ENCODE measurements around the gene STYX. TPM values are rescaled to one million over a fixed set of nuclear protein-coding genes. Genes with fewer than 3 reads are reported as not detected.

STYX gene, protein sequence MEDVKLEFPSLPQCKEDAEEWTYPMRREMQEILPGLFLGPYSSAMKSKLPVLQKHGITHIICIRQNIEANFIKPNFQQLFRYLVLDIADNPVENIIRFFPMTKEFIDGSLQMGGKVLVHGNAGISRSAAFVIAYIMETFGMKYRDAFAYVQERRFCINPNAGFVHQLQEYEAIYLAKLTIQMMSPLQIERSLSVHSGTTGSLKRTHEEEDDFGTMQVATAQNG
- total RNA-seq (2014; rRNA removed; shearing (Covaris generic)) = 20.7 and 28.4 TPM in 2 replicates

DNA sequence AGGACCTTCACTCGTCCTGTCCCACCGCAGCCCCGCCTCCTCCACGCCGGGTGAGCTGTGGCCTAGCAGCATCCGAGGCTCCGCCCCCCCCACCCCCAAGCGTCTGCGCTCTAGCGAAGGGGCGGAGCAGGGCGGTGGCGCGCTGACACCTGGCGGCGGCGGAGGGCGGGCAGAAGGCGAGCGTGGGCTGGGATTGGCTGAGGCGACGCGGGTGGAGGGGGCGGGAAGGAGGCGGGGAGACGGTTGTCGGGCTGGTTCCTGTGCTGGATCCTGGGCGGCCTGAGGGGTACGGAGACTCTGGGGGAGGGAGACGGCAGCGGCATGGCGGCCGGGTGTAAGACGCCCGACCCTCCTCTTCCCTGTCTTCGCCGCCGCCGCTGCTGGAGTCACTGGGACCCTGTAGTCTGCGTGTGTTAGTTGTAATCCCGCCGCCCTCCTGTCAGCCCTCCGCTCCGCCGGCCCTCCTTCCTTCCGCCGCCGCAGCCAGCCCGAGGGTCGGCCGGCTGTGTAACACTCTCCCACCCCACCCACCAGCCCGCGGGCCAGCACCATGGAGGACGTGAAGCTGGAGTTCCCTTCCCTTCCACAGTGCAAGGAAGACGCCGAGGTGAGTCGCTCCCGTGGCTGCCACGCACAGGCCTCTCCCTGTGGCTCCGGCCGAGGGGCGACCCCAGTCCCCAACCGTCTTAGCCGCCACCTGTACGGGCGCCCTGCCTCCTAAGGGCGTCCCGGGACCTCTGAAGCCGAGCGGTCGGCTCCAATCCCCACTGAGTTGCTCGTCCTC lies at the start of gene STYX:
STYX (plus strand) TSS at position 242 of the 784 bp plus-strand sequence; CDS start at position 551, 309 bp downstream.
- peak within 1 kb of the TSS; percentile 95 for H3K4me3 ChIP-seq (ENCODE audit: insufficient read depth, low read depth, low read length)
- no peaks in the 10 kb centered on the region; the same call in 1 of the 2 replicates for H3K36me3 ChIP-seq (replicated peaks; ENCODE audit: control insufficient read depth, insufficient read depth, low read length)
- DNase-seq = peak; percentile 93
- no peaks in the 10 kb centered on the region for H3K27me3 ChIP-seq (ENCODE audit: control insufficient read depth, insufficient read depth, low read length)

DNA sequence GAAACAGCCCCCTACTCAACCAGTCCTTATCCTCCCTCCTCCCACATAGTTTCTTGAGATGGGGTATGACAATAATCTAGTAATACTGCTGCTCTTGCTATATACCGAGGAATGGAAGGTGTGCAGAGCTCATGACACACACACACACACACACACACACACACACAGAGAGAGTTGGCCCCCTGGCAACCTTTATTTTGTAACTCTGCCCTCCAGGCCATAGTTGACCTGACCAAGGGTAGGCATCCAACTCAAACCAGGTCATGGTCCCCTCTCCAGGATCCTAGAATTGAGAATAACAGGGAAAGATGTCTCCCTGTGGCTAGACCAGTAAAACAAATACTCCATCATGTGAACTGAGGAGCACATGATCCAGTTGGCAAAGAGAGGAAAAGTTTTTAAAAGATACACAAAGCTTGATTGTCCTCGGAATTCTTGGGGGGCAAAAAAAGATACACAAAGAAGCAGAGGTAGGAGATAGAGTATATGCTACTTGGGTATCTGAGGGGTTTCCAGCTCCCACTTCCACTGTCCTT lies 45.9 kb upstream of the STYX start:
- Histone ChIP-seq H3K36me3 (replicated peaks; ENCODE audit: control insufficient read depth, insufficient read depth, low read length) (no peaks in the 10 kb centered on the region), H3K4me3 (ENCODE audit: insufficient read depth, low read depth, low read length) (no peak overlapping the region), H3K27me3 (ENCODE audit: control insufficient read depth, insufficient read depth, low read length) (no peaks in the 10 kb centered on the region)
- DNase-seq = no peak

DNA sequence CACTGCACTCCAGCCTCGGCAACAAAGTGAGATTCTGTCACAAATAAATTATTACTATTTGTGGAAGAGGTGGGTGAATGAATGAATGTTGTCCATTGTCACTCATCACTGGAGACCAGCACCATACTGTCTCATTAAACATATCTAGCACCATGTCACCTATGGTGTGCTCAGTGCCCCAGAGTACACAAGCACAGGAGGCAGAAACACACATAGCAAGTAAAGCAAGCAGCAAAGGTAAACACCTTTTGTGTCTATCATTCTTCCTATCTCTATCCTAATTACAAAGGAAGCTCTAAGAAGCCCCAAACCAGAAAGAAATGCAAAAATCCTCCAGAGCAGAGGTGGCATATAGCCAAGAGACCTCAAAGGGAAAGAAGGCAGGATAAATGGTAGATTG lies 43.8 kb upstream of the STYX start:
- no peaks in the 10 kb centered on the region for H3K27me3 ChIP-seq (ENCODE audit: control insufficient read depth, insufficient read depth, low read length)
- H3K4me3 ChIP-seq (ENCODE audit: insufficient read depth, low read depth, low read length) = no peak overlapping the region
- H3K36me3 ChIP-seq (replicated peaks; ENCODE audit: control insufficient read depth, insufficient read depth, low read length) = no peaks in the 10 kb centered on the region
- DNase-seq = no peak

DNA sequence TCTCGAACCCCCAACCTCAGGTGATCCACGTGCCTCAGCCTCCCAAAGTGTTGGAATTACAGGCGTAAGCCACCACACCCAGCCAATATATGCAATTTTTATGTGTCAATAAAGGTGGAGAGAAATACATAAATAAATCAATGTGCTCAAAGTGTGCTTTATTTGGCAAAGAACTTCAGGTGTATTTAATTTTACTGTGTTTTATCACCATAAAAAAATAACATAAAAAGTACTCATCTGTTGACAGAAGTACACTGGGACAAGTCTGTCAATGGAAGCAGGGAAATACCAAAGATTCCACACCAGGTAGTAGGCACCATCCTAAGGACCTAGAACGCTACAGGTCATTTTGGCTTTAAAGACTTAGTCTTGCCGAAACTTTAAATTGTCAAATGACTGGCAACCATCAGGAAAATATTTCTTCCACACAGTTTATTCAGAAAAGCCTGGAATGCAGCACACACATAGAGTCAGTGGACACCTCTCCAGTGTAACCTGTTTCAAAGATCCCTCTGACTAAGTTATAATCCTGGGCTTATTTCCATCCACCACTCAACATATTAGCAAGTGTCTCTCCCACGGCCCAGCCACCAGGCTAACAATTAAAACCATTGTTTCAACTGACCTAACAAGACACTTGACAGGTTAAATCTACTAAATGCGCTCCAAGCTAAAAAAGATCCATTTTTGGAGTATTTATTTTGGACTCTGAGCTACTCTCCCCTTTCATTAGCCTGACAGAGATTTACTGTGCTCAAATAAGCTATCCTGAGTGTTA lies 38.8 kb upstream of the STYX start:
- H3K36me3 ChIP-seq (replicated peaks; ENCODE audit: control insufficient read depth, insufficient read depth, low read length) = no peaks in the 10 kb centered on the region
- H3K27me3 ChIP-seq (ENCODE audit: control insufficient read depth, insufficient read depth, low read length) = peaks cover 11% of the 10 kb centered on the region
- no peak for DNase-seq
- H3K4me3 ChIP-seq (ENCODE audit: insufficient read depth, low read depth, low read length) = no peak overlapping the region

DNA sequence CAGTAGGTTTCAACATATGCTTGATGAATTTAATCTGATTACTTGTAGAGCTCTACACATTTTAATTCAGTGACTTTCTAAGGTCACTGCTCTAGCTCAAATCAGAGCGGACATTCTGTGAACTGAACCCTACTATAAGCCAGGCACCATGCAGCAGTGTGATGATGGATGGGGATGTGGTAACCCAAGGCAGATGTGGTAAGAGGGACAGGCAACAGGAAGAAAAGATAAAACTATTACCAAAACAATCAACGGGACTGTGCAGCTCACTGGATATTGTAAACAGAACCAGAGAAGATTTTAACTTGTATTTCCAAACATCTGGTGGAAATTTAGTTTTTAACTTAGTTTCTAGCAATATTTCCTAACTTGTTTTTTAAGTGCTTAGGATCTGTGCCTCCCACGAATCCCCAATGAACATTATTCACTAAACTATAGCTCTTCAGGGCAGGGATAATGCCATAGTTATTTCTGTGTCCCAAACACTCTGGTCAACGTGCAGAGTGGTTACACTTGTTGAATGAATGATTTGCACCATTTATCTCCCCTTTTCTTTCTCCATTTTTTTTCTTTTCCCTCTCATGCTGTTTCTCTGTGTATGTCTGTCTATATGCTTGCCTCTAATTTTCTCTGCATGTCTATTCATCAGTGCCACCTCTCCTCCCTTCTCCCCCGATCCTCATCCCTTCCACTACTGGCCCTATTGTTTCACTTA lies 37.6 kb upstream of the STYX start:
- no peak for DNase-seq
- Histone ChIP-seq H3K36me3 (replicated peaks; ENCODE audit: control insufficient read depth, insufficient read depth, low read length) (no peaks in the 10 kb centered on the region), H3K27me3 (ENCODE audit: control insufficient read depth, insufficient read depth, low read length) (peaks cover 11% of the 10 kb centered on the region), H3K4me3 (ENCODE audit: insufficient read depth, low read depth, low read length) (no peak overlapping the region)

DNA sequence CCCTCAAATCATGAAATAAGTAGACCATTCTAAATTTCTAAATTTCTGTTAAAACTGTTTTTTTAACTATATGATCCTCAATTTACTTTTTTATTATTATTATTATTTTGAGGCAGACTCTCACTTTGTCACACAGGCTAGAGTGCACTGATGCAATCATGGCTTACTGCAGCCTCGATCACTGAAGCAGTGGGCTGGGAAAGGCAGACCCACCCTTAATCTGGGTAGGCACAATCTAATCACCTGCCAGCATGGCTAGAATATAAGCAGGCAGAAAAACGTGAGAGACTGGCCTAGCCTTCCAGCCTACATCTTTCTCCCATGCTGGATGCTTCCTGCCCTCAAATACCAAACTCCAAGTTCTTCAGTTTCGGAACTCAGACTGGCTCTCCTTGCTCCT lies 36.9 kb upstream of the STYX start:
- Histone ChIP-seq H3K27me3 (ENCODE audit: control insufficient read depth, insufficient read depth, low read length) (peaks cover 11% of the 10 kb centered on the region), H3K4me3 (ENCODE audit: insufficient read depth, low read depth, low read length) (no peak overlapping the region), H3K36me3 (replicated peaks; ENCODE audit: control insufficient read depth, insufficient read depth, low read length) (no peaks in the 10 kb centered on the region)
- DNase-seq = no peak

DNA sequence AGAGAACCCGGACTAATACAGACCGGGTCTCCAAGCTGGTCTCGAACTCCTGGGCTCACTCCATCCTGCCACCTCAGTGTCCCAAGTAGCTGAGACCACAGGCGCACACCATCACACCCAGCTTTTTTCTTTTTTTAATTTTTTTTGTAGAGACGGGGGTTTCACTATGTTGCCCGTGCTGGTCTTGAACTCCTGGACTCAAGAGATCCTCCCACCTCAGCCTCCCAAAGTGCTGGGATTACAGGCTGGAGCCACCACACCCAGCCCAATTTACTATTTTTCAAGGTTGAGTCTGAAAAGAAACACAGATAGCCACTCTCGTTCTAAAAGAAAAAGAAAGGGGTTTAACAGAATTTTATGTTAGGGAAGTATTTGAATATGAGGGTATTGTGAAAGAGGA lies 36.4 kb upstream of the STYX start:
- Histone ChIP-seq H3K27me3 (ENCODE audit: control insufficient read depth, insufficient read depth, low read length) (peaks cover 11% of the 10 kb centered on the region), H3K4me3 (ENCODE audit: insufficient read depth, low read depth, low read length) (no peak overlapping the region), H3K36me3 (replicated peaks; ENCODE audit: control insufficient read depth, insufficient read depth, low read length) (no peaks in the 10 kb centered on the region)
- DNase-seq = no peak

DNA sequence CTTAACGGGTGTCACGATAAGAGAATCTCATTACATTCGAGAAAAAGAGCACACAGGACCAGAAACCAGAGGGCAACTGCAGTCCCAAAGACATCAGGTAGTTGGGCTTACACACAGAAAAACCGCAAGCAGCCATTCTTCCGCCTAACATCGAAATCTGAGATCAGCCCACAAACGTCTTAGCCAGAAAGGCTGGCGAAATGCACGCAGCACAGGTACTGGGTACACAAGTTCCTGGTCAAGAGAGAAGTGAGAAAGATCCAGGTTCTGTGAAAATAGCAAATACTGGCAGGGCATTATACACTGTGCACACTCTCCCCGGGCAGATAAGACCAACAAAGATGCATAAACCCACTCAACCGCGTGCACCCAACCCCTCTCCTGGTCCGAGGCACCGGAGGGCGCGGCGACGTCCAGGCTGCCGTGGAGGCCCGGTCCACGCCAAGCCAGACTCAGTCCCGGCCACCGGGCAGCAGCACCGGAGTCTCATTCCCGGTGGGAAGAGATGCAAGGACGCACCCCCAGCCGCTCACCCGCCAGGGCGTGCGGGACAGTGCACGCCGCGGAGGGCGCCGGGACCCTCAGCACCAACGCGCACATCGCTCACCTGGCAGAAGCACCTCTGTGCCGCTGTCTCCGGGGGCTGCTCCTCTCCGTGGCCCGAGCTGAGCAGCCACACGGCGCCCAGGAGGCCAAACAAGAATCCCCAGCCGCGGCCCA lies 35.0 kb upstream of the STYX start:
- Histone ChIP-seq H3K4me3 (ENCODE audit: insufficient read depth, low read depth, low read length) (peak overlapping the region; percentile 92), H3K36me3 (replicated peaks; ENCODE audit: control insufficient read depth, insufficient read depth, low read length) (no peaks in the 10 kb centered on the region), H3K27me3 (ENCODE audit: control insufficient read depth, insufficient read depth, low read length) (peaks cover 11% of the 10 kb centered on the region)
- DNase-seq = peak; percentile 35

DNA sequence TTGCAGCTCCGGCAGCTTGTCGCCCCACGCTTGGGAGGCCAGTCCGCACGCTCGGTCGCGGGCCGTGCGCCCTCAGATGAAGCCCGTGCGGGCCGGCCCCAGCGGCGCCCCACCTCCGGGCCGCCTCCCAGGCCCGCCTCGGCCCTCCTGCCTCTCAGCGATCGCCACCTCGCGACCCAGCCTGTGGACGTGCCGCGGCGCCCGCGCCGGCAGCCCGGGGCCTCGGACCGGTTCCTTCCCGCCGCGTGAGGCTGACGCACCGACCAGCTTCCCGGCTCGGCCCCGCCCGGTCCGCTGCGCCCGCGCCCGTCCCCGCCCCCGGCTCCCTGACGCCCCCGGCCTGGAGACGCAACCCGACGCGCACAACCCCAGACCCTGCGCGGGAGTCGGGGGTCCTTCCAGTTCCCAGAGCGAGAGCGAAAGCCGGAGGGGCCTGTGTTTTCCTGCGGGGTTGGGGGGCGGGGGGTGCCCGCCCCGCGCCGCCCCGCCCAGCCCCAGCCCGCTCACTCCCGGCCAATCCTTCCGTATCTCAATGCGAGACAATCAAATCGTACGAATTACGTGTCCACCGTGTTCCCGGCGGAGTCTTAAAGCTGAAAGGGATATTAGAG lies 34.4 kb upstream of the STYX start, which contains the start of gene ERO1A:
ERO1A (minus strand) TSS at position 78 of the 611 bp plus-strand sequence; CDS start at position 1, 77 bp downstream.
- Histone ChIP-seq H3K4me3 (ENCODE audit: insufficient read depth, low read depth, low read length) (peak within 1 kb of the TSS; percentile 92), H3K27me3 (ENCODE audit: control insufficient read depth, insufficient read depth, low read length) (peaks cover 11% of the 10 kb centered on the region), H3K36me3 (replicated peaks; ENCODE audit: control insufficient read depth, insufficient read depth, low read length) (no peaks in the 10 kb centered on the region)
- peak; percentile 89 for DNase-seq

DNA sequence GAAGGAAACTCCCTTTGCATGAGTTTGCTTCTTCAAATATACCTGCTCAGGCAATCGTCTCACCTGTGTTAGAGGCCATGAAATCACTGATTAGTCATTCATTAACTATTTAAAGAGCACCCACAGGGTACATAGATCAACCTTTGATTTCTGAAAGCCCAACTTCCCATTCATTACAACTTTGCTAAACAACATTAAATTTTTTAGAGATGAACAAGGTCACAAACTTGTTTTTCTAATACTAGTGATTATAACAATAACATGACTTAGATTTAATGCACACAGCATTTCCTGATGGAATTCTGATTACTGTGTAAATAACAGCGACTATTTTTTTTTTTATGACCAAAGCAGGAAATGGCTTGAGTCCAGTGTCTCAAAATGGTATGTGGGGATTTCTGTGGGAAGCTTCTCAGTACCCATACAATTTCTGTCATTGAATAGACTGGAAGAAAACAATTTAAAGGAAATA lies 29.2 kb upstream of the STYX start:
- no peak for DNase-seq
- Histone ChIP-seq H3K4me3 (ENCODE audit: insufficient read depth, low read depth, low read length) (no peak overlapping the region), H3K36me3 (replicated peaks; ENCODE audit: control insufficient read depth, insufficient read depth, low read length) (no peaks in the 10 kb centered on the region), H3K27me3 (ENCODE audit: control insufficient read depth, insufficient read depth, low read length) (no peaks in the 10 kb centered on the region; the same call in 1 of the 2 replicates)

DNA sequence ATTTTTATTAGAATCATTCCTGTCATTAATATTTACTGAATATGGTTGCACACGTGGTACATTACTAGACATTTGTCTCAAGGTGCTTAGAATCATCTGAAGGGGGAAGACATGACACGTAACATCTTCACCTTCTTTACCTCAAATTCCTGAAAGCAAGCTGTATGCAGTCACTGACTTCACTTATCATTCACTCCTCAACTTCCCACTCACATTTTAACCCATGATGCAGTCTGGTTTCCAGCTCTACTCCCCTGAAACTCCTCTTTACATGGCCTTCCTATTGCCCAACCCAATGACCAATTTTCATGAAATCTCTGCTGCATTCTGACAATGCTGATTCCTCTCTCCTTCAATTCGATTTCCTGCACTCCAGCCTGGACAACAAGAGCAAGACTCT lies 28.7 kb upstream of the STYX start:
- no peak for DNase-seq
- Histone ChIP-seq H3K36me3 (replicated peaks; ENCODE audit: control insufficient read depth, insufficient read depth, low read length) (no peaks in the 10 kb centered on the region), H3K4me3 (ENCODE audit: insufficient read depth, low read depth, low read length) (no peak overlapping the region), H3K27me3 (ENCODE audit: control insufficient read depth, insufficient read depth, low read length) (no peaks in the 10 kb centered on the region; the same call in 1 of the 2 replicates)

DNA sequence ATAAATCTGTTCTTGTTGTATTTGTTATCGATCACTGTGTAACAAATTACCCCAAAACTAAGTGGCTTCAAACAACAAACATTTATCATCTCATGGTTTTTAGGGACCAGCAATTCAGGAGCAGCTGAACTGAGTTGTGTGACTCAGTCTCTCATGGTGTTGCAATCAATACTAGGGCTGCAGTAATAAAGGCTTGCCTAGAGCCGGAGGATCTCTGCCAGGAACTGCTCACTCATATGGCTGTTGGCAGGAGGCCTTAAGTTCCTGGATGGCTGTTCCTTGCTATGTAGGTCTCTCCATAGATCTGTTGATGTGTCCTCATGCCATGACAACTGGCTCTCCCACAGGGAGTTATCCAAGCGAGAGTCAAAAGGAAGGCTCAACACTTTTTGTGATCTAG lies 26.7 kb upstream of the STYX start:
- Histone ChIP-seq H3K36me3 (replicated peaks; ENCODE audit: control insufficient read depth, insufficient read depth, low read length) (no peaks in the 10 kb centered on the region), H3K27me3 (ENCODE audit: control insufficient read depth, insufficient read depth, low read length) (no peaks in the 10 kb centered on the region), H3K4me3 (ENCODE audit: insufficient read depth, low read depth, low read length) (no peak overlapping the region)
- no peak for DNase-seq

DNA sequence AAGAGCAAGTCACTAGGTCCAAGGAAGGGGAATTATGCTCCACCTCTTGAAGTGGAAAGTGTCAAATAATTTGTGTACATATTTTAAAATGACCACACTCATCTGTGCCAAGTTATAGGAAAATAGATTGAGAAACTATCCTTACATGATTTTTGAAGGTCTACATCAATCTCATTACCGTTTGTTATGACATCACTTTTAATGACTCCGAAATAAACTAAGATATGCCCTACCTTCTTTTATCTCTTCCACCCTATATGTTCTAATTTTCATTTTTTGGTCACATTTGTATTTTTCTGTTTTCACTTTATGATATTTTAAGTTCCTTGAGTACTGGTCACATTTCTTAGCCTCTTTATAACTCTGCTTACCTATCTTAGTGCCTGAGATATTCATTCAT lies 26.3 kb upstream of the STYX start:
- Histone ChIP-seq H3K27me3 (ENCODE audit: control insufficient read depth, insufficient read depth, low read length) (no peaks in the 10 kb centered on the region), H3K4me3 (ENCODE audit: insufficient read depth, low read depth, low read length) (no peak overlapping the region), H3K36me3 (replicated peaks; ENCODE audit: control insufficient read depth, insufficient read depth, low read length) (peaks cover under 1% of the 10 kb centered on the region; the same call in 1 of the 2 replicates)
- no peak for DNase-seq
